G401.6 (cell line): Measurements from ENCODE around the gene AGFG1.
"Not testable (repeated sequence)": the region's sequence is repeated elsewhere in the genome, so short reads cannot be mapped to it uniquely, and the experiment has no call there.

Experiments used
- FAIRE-seq: peaks from 2 replicates; lab custom pipeline; 2012; peaks lifted over from hg19 to GRCh38; lab: Jason Lieb, UNC

Gene AGFG1

GRCh38 chr2:227540352-227540751 is 68.4 kb downstream of the AGFG1 start:
- FAIRE-seq, result not testable (repeated sequence)

GRCh38 chr2:227545990-227546389 is 74.0 kb downstream of the AGFG1 start:
- FAIRE-seq, result no peak

- FAIRE-seq, result no peak
Observed at GRCh38 chr2:227551836-227552235, 79.9 kb downstream of the AGFG1 start.

GRCh38 chr2:227562581-227562980 is 90.6 kb downstream of the AGFG1 start:
- FAIRE-seq, result no peak

- FAIRE-seq, result no peak
Observed at GRCh38 chr2:227565080-227565479, 93.1 kb downstream of the AGFG1 start.

GRCh38 chr2:227566012-227566411 is 94.1 kb downstream of the AGFG1 start:
- FAIRE-seq, result no peak

- no peak for FAIRE-seq
Observed at GRCh38 chr2:227568852-227569169, 96.9 kb downstream of the AGFG1 start.

- no peak for FAIRE-seq
Observed at GRCh38 chr2:227570615-227571014, 98.7 kb downstream of the AGFG1 start.

- peak; percentile 6 for FAIRE-seq
Observed at GRCh38 chr2:227576110-227576509, 104.2 kb downstream of the AGFG1 start.

- FAIRE-seq, result no peak
Observed at GRCh38 chr2:227576812-227577211, 104.9 kb downstream of the AGFG1 start.

- no peak for FAIRE-seq
Observed at GRCh38 chr2:227577555-227577954, 105.6 kb downstream of the AGFG1 start.

GRCh38 chr2:227578642-227579041 is 106.7 kb downstream of the AGFG1 start:
- no peak for FAIRE-seq

- FAIRE-seq, result no peak
Observed at GRCh38 chr2:227579791-227580190, 107.8 kb downstream of the AGFG1 start.

- no peak for FAIRE-seq
Observed at GRCh38 chr2:227582369-227582768, 110.4 kb downstream of the AGFG1 start.

- FAIRE-seq, result no peak
Observed at GRCh38 chr2:227592694-227593387, 120.9 kb downstream of the AGFG1 start.

- FAIRE-seq, result no peak
Observed at GRCh38 chr2:227595797-227596196, 123.8 kb downstream of the AGFG1 start.

GRCh38 chr2:227597036-227597435 is 125.1 kb downstream of the AGFG1 start:
- FAIRE-seq, result no peak

GRCh38 chr2:227597998-227598397 is 126.0 kb downstream of the AGFG1 start:
- no peak for FAIRE-seq

GRCh38 chr2:227598835-227599503 is 127.0 kb downstream of the AGFG1 start, which contains the start of gene SCYGR2:
Gene SCYGR2, plus strand, starts transcription at chr2:227598893. Its CDS starts 0 bp downstream, at chr2:227598893.
- not testable (repeated sequence) for FAIRE-seq

GRCh38 chr2:227602358-227602757 is 130.4 kb downstream of the AGFG1 start:
- no peak for FAIRE-seq

- no peak for FAIRE-seq
Observed at GRCh38 chr2:227606476-227606875, 134.5 kb downstream of the AGFG1 start.

- FAIRE-seq, result no peak
Observed at GRCh38 chr2:227607941-227608340, 136.0 kb downstream of the AGFG1 start.

- no peak for FAIRE-seq
Observed at GRCh38 chr2:227608561-227609338, 136.8 kb downstream of the AGFG1 start.
